Body of pancreas (tissue), 4 donors: ENCODE results near the gene PKN3.

Experiments used
- POLR2A ChIP-seq, 3 donors: fragments of 450-650 bp; IDR thresholded peaks; one replicate each; pipeline ENCODE4 v1.6.1; 2016; ENCODE audit warnings: antibody characterized with exemption in 3 of 3, mild to moderate bottlenecking in 2 of 3
- TF ChIP-seq, protein P1 (sequence below), 7 experiments: fragments of 450-650 bp in 4 of 7; fragments of 200-600 bp in 3 of 7; sonication (generic) in 3 of 7; IDR thresholded peaks; one replicate each; pipeline ENCODE4 v1.5.1; 2016 to 2019; ENCODE audit warnings: antibody characterized with exemption in 7 of 7

DNA sequence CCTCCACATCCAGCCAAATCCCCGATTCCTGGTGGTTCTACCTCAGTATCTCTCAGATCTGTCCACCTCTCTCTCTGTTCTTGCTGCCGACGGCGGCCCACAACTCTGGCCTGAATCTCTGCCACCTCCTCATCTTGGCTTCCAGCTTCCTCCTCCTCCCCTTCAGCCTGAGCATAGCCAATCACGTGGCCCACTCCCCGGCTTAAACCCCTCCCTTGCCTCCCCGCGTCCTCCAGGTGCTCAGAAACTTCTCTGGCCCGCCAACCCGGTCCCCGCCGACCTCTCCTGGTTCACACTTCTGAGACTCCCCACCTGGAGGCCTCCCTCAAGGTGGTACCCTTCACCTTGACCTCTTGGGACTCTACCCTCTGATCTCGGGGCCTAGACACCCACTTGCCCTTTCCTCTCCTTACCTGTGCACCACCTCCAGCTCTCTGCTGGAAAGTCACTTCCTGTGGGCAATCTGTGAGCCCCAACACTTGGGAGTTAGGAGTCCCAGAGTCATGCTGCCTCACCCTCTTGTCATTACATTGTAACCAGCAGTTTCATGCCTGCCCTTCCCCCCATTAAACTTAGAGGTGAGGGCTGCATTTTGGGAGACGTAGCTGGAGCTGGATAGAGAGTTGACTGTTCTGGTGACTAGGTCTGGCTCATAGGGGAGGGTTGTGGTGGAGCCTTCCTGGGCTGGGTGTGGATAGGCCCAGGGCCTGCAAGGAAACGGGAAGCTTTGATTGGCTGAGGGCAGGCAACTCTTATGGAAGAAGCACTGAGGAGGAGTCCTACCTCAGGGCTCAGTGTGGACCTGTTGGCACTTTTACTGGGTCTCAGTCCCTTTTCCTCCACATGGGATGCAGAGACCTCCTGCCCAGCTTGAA, 17.7 kb upstream of the PKN3 start:
- TF ChIP-seq, protein P1, sequence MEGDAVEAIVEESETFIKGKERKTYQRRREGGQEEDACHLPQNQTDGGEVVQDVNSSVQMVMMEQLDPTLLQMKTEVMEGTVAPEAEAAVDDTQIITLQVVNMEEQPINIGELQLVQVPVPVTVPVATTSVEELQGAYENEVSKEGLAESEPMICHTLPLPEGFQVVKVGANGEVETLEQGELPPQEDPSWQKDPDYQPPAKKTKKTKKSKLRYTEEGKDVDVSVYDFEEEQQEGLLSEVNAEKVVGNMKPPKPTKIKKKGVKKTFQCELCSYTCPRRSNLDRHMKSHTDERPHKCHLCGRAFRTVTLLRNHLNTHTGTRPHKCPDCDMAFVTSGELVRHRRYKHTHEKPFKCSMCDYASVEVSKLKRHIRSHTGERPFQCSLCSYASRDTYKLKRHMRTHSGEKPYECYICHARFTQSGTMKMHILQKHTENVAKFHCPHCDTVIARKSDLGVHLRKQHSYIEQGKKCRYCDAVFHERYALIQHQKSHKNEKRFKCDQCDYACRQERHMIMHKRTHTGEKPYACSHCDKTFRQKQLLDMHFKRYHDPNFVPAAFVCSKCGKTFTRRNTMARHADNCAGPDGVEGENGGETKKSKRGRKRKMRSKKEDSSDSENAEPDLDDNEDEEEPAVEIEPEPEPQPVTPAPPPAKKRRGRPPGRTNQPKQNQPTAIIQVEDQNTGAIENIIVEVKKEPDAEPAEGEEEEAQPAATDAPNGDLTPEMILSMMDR (IDR thresholded peaks at IDR 0.05), result no peak
- peak; percentile 79 to 98 (median 97) for TF ChIP-seq POLR2A (IDR thresholded peaks at IDR 0.05)
